ENCODE results near the gene MAD1L1.

MAD1L1 gene

DNA sequence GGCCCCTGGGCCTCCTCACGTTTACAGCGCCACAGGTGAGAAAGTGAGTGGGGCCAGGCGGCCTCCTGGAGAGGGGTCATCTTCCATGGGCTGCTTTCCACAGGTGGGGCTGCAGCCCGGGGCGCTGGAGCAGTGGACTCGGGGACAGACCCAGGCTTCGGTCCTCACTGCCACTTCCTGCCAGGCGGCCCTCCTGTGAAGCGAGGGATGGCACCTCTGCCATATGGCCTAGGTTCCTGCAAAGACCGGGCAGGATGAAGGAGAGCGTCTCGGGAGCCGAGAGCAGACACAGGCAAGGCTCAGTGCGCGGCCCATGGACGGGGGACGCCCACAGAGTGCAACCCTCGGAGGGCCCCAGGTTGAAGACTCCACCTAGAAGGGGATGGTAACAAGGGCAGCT is 106.8 kb downstream of the MAD1L1 start:
- TF ChIP-seq GLIS3 (CRISPR knock-in tag; IDR thresholded peaks at IDR 0.05): no peak
- no peak for TF ChIP-seq ZNF70 (CRISPR knock-in tag; IDR thresholded peaks at IDR 0.05)
- TF ChIP-seq, protein P1, sequence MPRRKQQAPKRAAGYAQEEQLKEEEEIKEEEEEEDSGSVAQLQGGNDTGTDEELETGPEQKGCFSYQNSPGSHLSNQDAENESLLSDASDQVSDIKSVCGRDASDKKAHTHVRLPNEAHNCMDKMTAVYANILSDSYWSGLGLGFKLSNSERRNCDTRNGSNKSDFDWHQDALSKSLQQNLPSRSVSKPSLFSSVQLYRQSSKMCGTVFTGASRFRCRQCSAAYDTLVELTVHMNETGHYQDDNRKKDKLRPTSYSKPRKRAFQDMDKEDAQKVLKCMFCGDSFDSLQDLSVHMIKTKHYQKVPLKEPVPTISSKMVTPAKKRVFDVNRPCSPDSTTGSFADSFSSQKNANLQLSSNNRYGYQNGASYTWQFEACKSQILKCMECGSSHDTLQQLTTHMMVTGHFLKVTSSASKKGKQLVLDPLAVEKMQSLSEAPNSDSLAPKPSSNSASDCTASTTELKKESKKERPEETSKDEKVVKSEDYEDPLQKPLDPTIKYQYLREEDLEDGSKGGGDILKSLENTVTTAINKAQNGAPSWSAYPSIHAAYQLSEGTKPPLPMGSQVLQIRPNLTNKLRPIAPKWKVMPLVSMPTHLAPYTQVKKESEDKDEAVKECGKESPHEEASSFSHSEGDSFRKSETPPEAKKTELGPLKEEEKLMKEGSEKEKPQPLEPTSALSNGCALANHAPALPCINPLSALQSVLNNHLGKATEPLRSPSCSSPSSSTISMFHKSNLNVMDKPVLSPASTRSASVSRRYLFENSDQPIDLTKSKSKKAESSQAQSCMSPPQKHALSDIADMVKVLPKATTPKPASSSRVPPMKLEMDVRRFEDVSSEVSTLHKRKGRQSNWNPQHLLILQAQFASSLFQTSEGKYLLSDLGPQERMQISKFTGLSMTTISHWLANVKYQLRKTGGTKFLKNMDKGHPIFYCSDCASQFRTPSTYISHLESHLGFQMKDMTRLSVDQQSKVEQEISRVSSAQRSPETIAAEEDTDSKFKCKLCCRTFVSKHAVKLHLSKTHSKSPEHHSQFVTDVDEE (CRISPR knock-in tag; IDR thresholded peaks at IDR 0.05): no peak
- TF ChIP-seq ARNTL (CRISPR knock-in tag; IDR thresholded peaks at IDR 0.05; ENCODE audit: borderline replicate concordance, low read depth): no peak
- no peak for TF ChIP-seq SNAI2 (CRISPR knock-in tag; IDR thresholded peaks at IDR 0.05)
- no peak for TF ChIP-seq ZNF565 (CRISPR knock-in tag; conservative IDR thresholded peaks at IDR 0.05; ENCODE audit: low read depth)
- no peak for TF ChIP-seq ZFP30 (CRISPR knock-in tag; IDR thresholded peaks at IDR 0.05)
- TF ChIP-seq TOX (CRISPR knock-in tag; IDR thresholded peaks at IDR 0.05; ENCODE audit: borderline replicate concordance): no peak
- no peak for TF ChIP-seq RARB (CRISPR knock-in tag; IDR thresholded peaks at IDR 0.05)
- no peak for TF ChIP-seq POU6F1 (CRISPR knock-in tag; IDR thresholded peaks at IDR 0.05; ENCODE audit: borderline replicate concordance, low read depth)
- no peak for TF ChIP-seq ZNF8 (CRISPR knock-in tag; IDR thresholded peaks at IDR 0.05)
- no peak for ATAC-seq

GRCh38 chr7:2124604-2125345 is 108.0 kb downstream of the MAD1L1 start:
- ATAC-seq: no peak
- no peak for TF ChIP-seq ZC3H10 (CRISPR knock-in tag; IDR thresholded peaks at IDR 0.05)
- no peak for TF ChIP-seq OSR1 (CRISPR knock-in tag; IDR thresholded peaks at IDR 0.05)
- TF ChIP-seq TCF4 (CRISPR knock-in tag; IDR thresholded peaks at IDR 0.05; ENCODE audit: borderline replicate concordance): no peak
- TF ChIP-seq, protein P2, sequence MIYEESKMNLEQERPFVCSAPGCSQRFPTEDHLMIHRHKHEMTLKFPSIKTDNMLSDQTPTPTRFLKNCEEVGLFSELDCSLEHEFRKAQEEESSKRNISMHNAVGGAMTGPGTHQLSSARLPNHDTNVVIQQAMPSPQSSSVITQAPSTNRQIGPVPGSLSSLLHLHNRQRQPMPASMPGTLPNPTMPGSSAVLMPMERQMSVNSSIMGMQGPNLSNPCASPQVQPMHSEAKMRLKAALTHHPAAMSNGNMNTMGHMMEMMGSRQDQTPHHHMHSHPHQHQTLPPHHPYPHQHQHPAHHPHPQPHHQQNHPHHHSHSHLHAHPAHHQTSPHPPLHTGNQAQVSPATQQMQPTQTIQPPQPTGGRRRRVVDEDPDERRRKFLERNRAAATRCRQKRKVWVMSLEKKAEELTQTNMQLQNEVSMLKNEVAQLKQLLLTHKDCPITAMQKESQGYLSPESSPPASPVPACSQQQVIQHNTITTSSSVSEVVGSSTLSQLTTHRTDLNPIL (CRISPR knock-in tag; IDR thresholded peaks at IDR 0.05; ENCODE audit: low read depth): no peak
- TF ChIP-seq ESRRG (CRISPR knock-in tag; IDR thresholded peaks at IDR 0.05): no peak
- TF ChIP-seq GLIS3 (CRISPR knock-in tag; IDR thresholded peaks at IDR 0.05): no peak
- TF ChIP-seq TOX (CRISPR knock-in tag; IDR thresholded peaks at IDR 0.05; ENCODE audit: borderline replicate concordance): no peak
- TF ChIP-seq PATZ1 (CRISPR knock-in tag; IDR thresholded peaks at IDR 0.05; ENCODE audit: borderline replicate concordance): no peak
- TF ChIP-seq ZFP3 (CRISPR knock-in tag; IDR thresholded peaks at IDR 0.05): no peak
- TF ChIP-seq POU6F1 (CRISPR knock-in tag; IDR thresholded peaks at IDR 0.05; ENCODE audit: borderline replicate concordance, low read depth): no peak
- TF ChIP-seq ZNF70 (CRISPR knock-in tag; IDR thresholded peaks at IDR 0.05): no peak
- no peak for TF ChIP-seq ZNF565 (CRISPR knock-in tag; conservative IDR thresholded peaks at IDR 0.05; ENCODE audit: low read depth)

DNA sequence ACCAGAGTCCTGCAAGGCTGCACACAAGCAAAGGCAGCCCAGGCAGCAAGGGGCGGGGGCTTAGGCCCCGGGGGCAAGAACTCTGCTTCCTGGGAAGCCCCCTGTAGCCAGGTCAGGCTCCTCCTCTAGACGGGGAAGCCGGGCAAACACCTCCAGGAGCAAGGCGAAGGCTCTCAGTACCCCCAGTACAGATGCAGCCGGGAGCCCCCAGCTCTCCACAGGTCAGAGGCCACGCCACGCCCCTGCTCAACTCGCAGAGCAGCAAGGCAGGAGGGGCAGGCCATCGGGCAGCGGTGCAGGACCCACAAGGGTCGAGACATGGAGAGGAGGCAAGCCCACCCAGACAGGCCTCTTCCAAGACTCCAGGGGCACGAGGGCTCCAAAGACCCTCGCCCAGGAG is 108.8 kb downstream of the MAD1L1 start:
- ATAC-seq: no peak
- no peak for TF ChIP-seq CSDC2 (CRISPR knock-in tag; IDR thresholded peaks at IDR 0.05)
- no peak for TF ChIP-seq GLIS3 (CRISPR knock-in tag; IDR thresholded peaks at IDR 0.05)
- TF ChIP-seq, protein P3, sequence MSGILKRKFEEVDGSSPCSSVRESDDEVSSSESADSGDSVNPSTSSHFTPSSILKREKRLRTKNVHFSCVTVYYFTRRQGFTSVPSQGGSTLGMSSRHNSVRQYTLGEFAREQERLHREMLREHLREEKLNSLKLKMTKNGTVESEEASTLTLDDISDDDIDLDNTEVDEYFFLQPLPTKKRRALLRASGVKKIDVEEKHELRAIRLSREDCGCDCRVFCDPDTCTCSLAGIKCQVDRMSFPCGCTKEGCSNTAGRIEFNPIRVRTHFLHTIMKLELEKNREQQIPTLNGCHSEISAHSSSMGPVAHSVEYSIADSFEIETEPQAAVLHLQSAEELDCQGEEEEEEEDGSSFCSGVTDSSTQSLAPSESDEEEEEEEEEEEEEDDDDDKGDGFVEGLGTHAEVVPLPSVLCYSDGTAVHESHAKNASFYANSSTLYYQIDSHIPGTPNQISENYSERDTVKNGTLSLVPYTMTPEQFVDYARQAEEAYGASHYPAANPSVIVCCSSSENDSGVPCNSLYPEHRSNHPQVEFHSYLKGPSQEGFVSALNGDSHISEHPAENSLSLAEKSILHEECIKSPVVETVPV (CRISPR knock-in tag; IDR thresholded peaks at IDR 0.05): no peak
- no peak for TF ChIP-seq PPARA (CRISPR knock-in tag; IDR thresholded peaks at IDR 0.05; ENCODE audit: borderline replicate concordance)
- no peak for TF ChIP-seq ZC3H10 (CRISPR knock-in tag; IDR thresholded peaks at IDR 0.05)
- TF ChIP-seq SNAI2 (CRISPR knock-in tag; IDR thresholded peaks at IDR 0.05): no peak
- TF ChIP-seq ISL1 (CRISPR knock-in tag; IDR thresholded peaks at IDR 0.05): no peak
- TF ChIP-seq TOX (CRISPR knock-in tag; IDR thresholded peaks at IDR 0.05; ENCODE audit: borderline replicate concordance): no peak
- no peak for TF ChIP-seq ESRRG (CRISPR knock-in tag; IDR thresholded peaks at IDR 0.05)
- TF ChIP-seq ZFP30 (CRISPR knock-in tag; IDR thresholded peaks at IDR 0.05): no peak
- TF ChIP-seq RARB (CRISPR knock-in tag; IDR thresholded peaks at IDR 0.05): no peak
- no peak for TF ChIP-seq ZNF8 (CRISPR knock-in tag; IDR thresholded peaks at IDR 0.05)
- TF ChIP-seq BACH2 (CRISPR knock-in tag; IDR thresholded peaks at IDR 0.05; ENCODE audit: borderline replicate concordance): no peak
- TF ChIP-seq OSR1 (CRISPR knock-in tag; IDR thresholded peaks at IDR 0.05): no peak
- TF ChIP-seq, protein P1 (CRISPR knock-in tag; IDR thresholded peaks at IDR 0.05): no peak
- TF ChIP-seq ZNF70 (CRISPR knock-in tag; IDR thresholded peaks at IDR 0.05): no peak

All from SK-N-SH treated with all-trans-retinoic acid at 6 μM for 48 hours (cell line).